IPS-11a (cell line): ENCODE measurements around the gene EIF4G3.
"Not testable (repeated sequence)": the region's sequence is repeated elsewhere in the genome, so short reads cannot be mapped to it uniquely, and the experiment has no call there.

Experiments used
- H3K4me3 ChIP-seq: one replicate; pipeline ENCODE4 v1.5.1; 2013; ENCODE audit warnings: low read depth, low read length, control low read depth

Gene EIF4G3

GRCh38 chr1:20885121-20885520, 291.6 kb downstream of the EIF4G3 start:
- no peak overlapping the region for H3K4me3 ChIP-seq

- H3K4me3 ChIP-seq: no peak overlapping the region
Measured at GRCh38 chr1:20884513-20884912, 292.2 kb downstream of the EIF4G3 start.

- no peak overlapping the region for H3K4me3 ChIP-seq
Measured at GRCh38 chr1:20883766-20884165, 292.9 kb downstream of the EIF4G3 start.

GRCh38 chr1:20882837-20883236, 293.9 kb downstream of the EIF4G3 start:
- H3K4me3 ChIP-seq: no peak overlapping the region

- no peak overlapping the region for H3K4me3 ChIP-seq
Measured at GRCh38 chr1:20878799-20879198, 297.9 kb downstream of the EIF4G3 start.

GRCh38 chr1:20875198-20875973, 301.3 kb downstream of the EIF4G3 start:
- no peak overlapping the region for H3K4me3 ChIP-seq

- no peak overlapping the region for H3K4me3 ChIP-seq
Measured at GRCh38 chr1:20873311-20873710, 303.4 kb downstream of the EIF4G3 start.

- no peak overlapping the region for H3K4me3 ChIP-seq
Measured at GRCh38 chr1:20871419-20871818, 305.3 kb downstream of the EIF4G3 start.

GRCh38 chr1:20870718-20871117, 306.0 kb downstream of the EIF4G3 start:
- H3K4me3 ChIP-seq: no peak overlapping the region

GRCh38 chr1:20868263-20868662, 308.4 kb downstream of the EIF4G3 start:
- no peak overlapping the region for H3K4me3 ChIP-seq

- H3K4me3 ChIP-seq: no peak overlapping the region
Measured at GRCh38 chr1:20867847-20868246, 308.9 kb downstream of the EIF4G3 start.

GRCh38 chr1:20867062-20867461, 309.6 kb downstream of the EIF4G3 start:
- no peak overlapping the region for H3K4me3 ChIP-seq

- no peak overlapping the region for H3K4me3 ChIP-seq
Measured at GRCh38 chr1:20865001-20865400, 311.7 kb downstream of the EIF4G3 start.

- H3K4me3 ChIP-seq: no peak overlapping the region
Measured at GRCh38 chr1:20854529-20854928, 322.2 kb downstream of the EIF4G3 start.

- H3K4me3 ChIP-seq: not testable (repeated sequence)
Measured at GRCh38 chr1:20851791-20852190, 324.9 kb downstream of the EIF4G3 start.

GRCh38 chr1:20850021-20850420, 326.7 kb downstream of the EIF4G3 start:
- H3K4me3 ChIP-seq: no peak overlapping the region

- no peak overlapping the region for H3K4me3 ChIP-seq
Measured at GRCh38 chr1:20849100-20849499, 327.6 kb downstream of the EIF4G3 start.

- no peak overlapping the region for H3K4me3 ChIP-seq
Measured at GRCh38 chr1:20848162-20848561, 328.5 kb downstream of the EIF4G3 start.

GRCh38 chr1:20847611-20848080, 329.1 kb downstream of the EIF4G3 start:
- no peak overlapping the region for H3K4me3 ChIP-seq

GRCh38 chr1:20846461-20847374, 330.0 kb downstream of the EIF4G3 start:
- no peak overlapping the region for H3K4me3 ChIP-seq

- H3K4me3 ChIP-seq: no peak overlapping the region
Measured at GRCh38 chr1:20840731-20841130, 336.0 kb downstream of the EIF4G3 start.
